HG02938 (cell line): ENCODE results near the gene PIK3R5.
"Not testable (repeated sequence)": the region's sequence is repeated elsewhere in the genome, so short reads cannot be mapped to it uniquely, and the experiment has no call there.

Experiments used
- ATAC-seq: cut with Tn5 transposase; IDR thresholded peaks from one replicate; pipeline ENCODE4 v1.9.1; 2021; ENCODE audit warnings: mild to moderate bottlenecking, moderate library complexity; ENCODE audit not compliant: unreplicated experiment

Gene PIK3R5

GRCh38 chr17:8861495-8862181, 103.9 kb downstream of the PIK3R5 start:
- ATAC-seq = no peak

GRCh38 chr17:8859804-8860430, 105.6 kb downstream of the PIK3R5 start:
- ATAC-seq = no peak

- no peak for ATAC-seq
Measured at GRCh38 chr17:8859027-8859803, 106.3 kb downstream of the PIK3R5 start.

GRCh38 chr17:8857919-8858318, 107.6 kb downstream of the PIK3R5 start:
- no peak for ATAC-seq

GRCh38 chr17:8856869-8857575, 108.5 kb downstream of the PIK3R5 start:
- ATAC-seq = no peak

- not testable (repeated sequence) for ATAC-seq
Measured at GRCh38 chr17:8856205-8856603, 109.3 kb downstream of the PIK3R5 start.

- no peak for ATAC-seq
Measured at GRCh38 chr17:8855477-8856204, 109.9 kb downstream of the PIK3R5 start.

GRCh38 chr17:8851600-8851999, 113.9 kb downstream of the PIK3R5 start:
- ATAC-seq = no peak

- no peak for ATAC-seq
Measured at GRCh38 chr17:8849311-8850041, 116.0 kb downstream of the PIK3R5 start.

GRCh38 chr17:8847891-8848290, 117.6 kb downstream of the PIK3R5 start:
- no peak for ATAC-seq

- no peak for ATAC-seq
Measured at GRCh38 chr17:8846768-8847211, 118.7 kb downstream of the PIK3R5 start.

GRCh38 chr17:8844229-8845218, 121.0 kb downstream of the PIK3R5 start:
- ATAC-seq = no peak

GRCh38 chr17:8843344-8843743, 122.2 kb downstream of the PIK3R5 start:
- no peak for ATAC-seq

GRCh38 chr17:8841844-8842243, 123.7 kb downstream of the PIK3R5 start:
- ATAC-seq = no peak

GRCh38 chr17:8839410-8839935, 126.0 kb downstream of the PIK3R5 start:
- no peak for ATAC-seq

- ATAC-seq = no peak
Measured at GRCh38 chr17:8838551-8839095, 126.9 kb downstream of the PIK3R5 start.

GRCh38 chr17:8837563-8838075, 127.9 kb downstream of the PIK3R5 start:
- ATAC-seq = no peak
